NCI-H345 (cell line): ENCODE measurements around the gene IFNA10.
"Not testable (repeated sequence)": the region's sequence is repeated elsewhere in the genome, so short reads cannot be mapped to it uniquely, and the experiment has no call there.

Source experiments
- DNase-seq: peaks from one replicate; lab custom pipeline; 2025; lab: John Stamatoyannopoulos, UW

The IFNA10 gene

GRCh38 chr9:21194867-21195776, 11.8 kb downstream of the IFNA10 start:
- DNase-seq = not testable (repeated sequence)

DNA sequence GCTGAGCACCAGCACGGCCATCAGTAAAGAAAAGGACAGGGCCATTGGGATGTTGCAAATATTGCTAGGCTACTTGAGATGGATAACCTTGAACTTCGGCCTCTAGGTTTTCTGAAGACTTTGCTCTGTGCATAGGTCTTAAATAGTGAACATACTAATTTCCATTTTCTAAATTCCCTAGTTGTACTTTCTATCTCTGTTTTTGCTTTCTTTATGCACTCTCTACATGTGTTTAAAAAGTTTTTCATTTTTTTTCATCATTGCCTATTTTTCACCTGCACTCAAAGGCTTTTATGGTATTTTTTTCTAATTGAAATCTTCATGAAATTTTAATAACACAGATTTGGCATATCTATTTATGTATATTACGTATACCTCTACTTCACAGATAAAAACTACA, 19.5 kb downstream of the IFNA10 start, which contains the start of gene IFNA4:
Gene IFNA4, minus strand, starts transcription at position 101 of the 400 bp plus-strand sequence. Its CDS starts 56 bp downstream, at position 45.
- DNase-seq = not testable (repeated sequence)

DNA sequence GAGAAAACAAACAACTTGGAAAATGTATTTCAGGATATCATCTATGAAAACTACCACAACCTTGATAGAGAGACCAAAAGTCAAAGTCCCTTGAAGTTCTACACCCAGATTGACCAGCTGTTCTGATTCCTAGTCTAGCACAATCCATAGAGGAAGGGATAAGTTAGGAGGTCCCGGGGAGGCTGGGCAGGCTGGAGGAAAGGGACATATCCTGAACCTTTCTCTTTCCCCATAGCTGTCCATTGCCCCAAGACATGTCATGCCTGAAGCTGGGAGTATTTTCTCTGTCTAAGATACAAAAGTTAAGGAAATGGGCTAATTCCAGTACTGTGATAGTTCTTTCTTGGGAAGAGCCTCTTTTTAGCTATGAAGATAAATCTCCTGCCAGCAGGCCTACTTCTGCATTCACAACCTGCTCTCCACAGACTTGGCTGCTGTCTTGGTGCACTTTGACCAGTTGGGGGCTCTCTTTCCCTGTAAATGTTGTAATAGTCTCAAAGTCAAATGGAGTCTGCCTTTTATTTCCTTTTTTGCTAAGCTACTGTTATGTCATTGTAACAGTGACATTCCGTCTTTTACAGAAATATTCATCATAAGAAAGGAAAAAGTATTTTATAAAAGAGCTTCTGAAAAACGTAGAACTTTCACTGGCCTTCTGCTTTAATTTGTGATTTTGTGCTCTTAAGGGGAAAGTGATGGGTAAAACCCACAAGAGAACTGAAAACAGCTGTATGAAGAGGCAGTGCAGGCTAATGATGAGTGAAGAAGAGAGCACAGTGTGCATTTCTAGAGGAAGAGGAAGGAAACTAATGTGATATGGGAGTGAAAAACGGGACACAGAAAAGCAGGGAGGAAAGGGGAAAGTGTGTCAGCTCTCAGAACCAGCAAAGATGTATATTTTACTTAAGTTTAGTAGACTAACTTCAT, 23.9 kb downstream of the IFNA10 start:
- not testable (repeated sequence) for DNase-seq

DNA sequence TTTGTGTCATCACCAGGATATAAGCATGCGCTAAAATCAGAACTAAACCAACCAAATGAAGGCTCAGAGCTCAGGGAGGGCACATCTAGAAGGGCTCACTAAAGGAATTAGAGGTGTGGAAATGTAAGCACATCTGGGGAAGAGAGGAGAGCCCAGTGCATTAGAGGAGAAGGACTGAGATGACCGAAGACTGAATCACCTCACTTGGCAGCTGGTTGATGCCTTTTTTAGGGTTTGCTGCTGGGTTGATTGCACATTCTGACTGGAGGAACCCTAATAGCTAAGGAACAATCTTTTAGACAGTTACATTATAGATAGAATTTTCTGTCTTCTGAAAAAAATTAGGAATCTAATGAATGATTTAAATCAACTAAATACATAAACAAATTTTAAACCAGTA, 32.3 kb downstream of the IFNA10 start:
- no peak for DNase-seq

GRCh38 chr9:21172156-21172555, 34.8 kb downstream of the IFNA10 start:
- DNase-seq = no peak

- no peak for DNase-seq
Observed at GRCh38 chr9:21171351-21171750, 35.6 kb downstream of the IFNA10 start.

DNA sequence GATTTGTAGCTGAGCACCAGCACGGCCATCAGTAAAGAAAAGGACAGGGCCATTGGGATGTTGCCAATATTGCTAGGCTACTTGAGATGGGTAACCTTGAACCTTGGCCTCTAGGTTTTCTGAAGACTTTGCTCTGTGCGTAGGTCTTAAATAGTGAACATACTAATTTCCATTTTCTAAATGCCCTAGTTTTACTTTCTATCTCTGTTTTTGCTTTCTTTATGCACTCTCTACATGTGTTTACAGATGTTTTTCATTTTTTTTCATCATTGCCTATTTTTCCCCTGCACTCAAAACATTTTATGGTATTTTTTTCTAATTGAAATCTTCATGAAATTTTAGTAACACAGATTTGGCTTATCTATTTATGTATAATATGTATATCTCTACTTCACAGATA, 40.4 kb downstream of the IFNA10 start, which contains the start of gene IFNA21:
Gene IFNA21, minus strand, starts transcription at position 101 of the 400 bp plus-strand sequence. Its CDS starts 48 bp downstream, at position 53.
- DNase-seq = not testable (repeated sequence)

DNA sequence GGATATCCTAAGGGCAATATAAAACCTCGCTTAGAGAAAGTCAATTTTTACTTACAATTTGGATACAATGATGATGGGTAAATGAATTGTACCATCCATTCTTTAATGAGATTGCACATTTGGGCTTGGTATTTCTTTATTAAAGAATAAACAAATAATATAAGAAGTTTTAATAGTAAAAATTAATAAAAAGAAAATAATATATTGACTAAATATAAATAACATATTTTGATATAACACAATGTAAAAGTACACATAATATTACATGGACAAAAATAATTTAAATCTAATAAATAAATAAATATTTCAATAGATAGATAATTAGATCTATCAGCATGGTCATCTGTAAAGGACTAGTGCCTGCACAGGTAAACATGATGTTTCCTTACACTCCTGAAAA, 41.4 kb downstream of the IFNA10 start:
- no peak for DNase-seq

DNA sequence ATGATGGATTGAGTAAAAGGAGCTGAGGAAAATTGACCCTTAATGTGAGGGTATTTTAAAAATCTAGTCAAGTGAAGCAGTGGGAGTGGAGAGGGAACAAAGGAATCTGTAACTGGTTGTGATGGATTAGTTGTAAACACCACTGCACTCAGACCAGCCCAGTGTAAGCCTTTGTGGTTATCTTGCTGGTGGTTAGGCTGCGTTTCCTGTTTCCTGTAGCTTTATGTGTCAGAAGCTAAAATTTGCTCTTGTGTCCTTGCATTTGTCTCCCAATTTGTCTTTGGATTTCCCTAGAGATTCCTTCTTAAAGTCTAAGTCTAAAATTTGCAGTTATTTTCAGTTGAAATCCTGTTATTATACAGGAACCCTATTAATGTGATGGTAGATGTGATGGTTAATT, 46.8 kb downstream of the IFNA10 start:
- no peak for DNase-seq
